Esophagus squamous epithelium (tissue), 4 donors: ENCODE measurements around the gene NFIB.

Source experiments
- CTCF ChIP-seq, 6 experiments: fragments of 450-650 bp in 4 of 6; fragments of 200-600 bp in 2 of 6; sonication (generic) in 2 of 6; IDR thresholded peaks; one replicate each; pipeline ENCODE4 v1.5.1; 2016 to 2019; ENCODE audit warnings: antibody characterized with exemption in 6 of 6, mild to moderate bottlenecking in 4 of 6, moderate library complexity in 4 of 6
- POLR2A ChIP-seq, 4 donors: fragments of 450-650 bp; IDR thresholded peaks; one replicate each; pipeline ENCODE4 v1.6.1; 2017; ENCODE audit warnings: antibody characterized with exemption in 4 of 4, mild to moderate bottlenecking in 4 of 4, moderate library complexity in 3 of 4

GRCh38 chr9:14203356-14204056, 110.4 kb downstream of the NFIB start:
- TF ChIP-seq CTCF (IDR thresholded peaks at IDR 0.05) (no peak), POLR2A (IDR thresholded peaks at IDR 0.05) (no peak)
